Left renal pelvis (tissue), 4 donors: ENCODE measurements around the gene CELF4. TPM values are rescaled to one million over a fixed set of nuclear protein-coding genes. Genes with fewer than 3 reads are reported as not detected.

Source experiments
- DNase-seq, 4 donors: peaks; one replicate each; pipeline ENCODE4 v3.0.0-alpha.2; 2013; ENCODE audit warnings: low read depth in 4 of 4, low spot score in 3 of 4
- polyA plus RNA-seq, 4 donors: library from polyadenylated mRNA; unstranded; fragments of 120-200 nt; gene quantifications; one replicate each; pipeline ENCODE4 v1.2.1, GENCODE V29; 2013; ENCODE audit not compliant: insufficient read length in 4 of 4

CELF4 gene
- polyA plus RNA-seq, 4 donors = 1.6 to 3.1 (median 2.4) TPM

DNA sequence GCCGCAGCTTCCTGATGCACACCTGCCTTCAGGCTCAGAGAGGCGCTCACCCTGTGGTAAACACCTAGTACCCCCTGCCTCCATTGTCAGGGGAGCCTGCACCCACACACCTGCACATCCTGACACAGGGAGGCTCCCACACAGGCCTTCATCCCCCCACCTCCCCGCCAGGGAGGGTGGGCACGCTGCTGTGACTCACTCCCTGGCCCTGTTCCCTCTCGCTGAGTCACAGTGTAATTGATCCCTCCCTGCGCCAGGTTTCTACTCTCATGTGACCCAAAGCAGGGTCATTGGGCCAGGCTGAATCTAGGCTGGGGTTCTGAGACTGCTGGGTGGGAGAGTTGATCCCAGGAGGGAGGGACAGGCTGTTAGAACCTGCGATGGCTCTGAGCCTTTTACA lies 8.5 kb upstream of the CELF4 start:
- no peak for DNase-seq

DNA sequence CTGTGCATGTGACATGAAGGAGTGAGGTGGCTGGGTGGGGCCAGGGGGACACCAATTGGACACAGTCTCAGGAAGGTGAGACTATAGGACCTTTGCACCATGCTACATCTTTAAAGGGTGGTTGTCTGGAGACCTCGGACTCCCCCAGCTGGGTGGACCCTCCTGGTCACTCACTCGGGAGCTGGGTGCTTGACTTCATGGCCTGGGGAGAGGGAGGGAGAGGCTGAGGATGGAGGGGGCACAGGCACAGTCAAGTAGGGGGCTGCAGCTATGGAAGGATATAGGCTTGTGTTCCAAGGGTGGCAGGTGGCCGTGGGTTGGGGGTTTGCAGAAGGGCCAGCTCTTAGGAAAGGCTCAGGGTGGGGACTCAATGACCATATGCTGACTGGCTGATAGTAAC lies 7.1 kb upstream of the CELF4 start:
- DNase-seq = no peak

DNA sequence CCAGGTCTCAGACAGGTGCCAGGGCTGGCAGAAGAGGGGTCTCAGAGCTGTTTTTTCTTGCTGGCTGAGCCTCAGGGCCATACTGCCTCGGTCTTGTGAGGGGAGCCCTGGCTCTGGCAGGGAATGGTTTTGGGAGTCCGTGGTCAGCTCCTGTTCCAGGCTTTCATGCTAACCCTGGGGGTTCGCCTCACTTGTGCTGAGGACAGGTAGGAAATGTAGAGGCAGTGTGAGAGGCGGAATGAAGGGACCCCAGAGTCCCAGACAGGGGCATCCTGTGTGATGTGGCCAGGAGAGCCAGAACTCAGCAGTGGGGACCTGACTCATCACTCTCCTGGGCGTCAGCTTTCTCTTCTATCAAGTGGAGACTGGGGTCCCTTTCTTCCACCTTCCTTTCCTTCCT lies 5.7 kb upstream of the CELF4 start:
- no peak for DNase-seq

DNA sequence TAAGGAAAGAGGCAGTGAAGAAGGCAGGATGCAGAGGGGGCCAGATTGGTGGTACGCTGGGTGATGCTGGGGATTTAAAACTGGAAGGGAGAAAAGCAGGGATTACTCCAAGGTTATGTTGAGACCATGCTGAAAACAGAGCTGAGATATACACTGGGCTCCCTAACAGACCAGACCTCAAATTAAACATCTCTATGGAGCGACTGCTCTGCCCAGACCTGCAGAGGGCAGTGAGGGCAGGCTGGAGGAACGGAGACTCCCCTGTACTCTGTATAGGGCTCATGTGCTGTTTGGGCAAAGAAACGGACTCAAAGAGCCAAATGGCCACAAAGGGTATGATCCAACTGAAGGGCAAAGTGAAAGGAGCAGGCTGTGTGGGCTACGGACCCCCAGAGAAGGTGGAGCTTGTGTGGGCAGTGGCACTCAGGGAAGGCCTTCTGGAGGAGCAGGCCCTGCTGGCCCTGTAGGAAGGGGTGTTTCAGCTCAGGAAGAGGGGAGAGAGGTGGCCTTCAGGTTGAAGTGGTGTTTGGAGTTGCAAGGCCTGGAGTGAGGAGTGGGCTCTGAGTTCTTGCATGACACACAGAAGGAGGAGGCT lies 4.8 kb upstream of the CELF4 start:
- DNase-seq = no peak

DNA sequence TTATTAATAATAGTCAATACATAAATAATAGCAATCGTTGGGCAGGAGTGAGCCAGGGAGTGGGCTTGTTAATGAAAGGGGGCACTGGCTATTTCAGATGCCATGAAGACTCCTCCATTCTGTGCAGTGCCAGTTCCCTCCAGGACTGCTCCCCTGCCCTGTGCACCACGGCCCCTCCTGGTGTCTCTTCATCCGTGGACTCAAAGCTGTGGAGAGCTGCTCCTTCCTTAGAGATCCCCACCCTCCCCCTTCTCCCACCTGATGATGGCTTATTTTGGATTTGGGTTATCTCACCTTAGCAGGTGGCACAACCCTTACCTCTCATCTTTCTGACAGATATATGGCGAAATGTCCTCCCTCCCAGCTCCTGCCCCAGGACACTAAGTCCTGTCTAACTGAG lies 3.1 kb upstream of the CELF4 start:
- no peak for DNase-seq

DNA sequence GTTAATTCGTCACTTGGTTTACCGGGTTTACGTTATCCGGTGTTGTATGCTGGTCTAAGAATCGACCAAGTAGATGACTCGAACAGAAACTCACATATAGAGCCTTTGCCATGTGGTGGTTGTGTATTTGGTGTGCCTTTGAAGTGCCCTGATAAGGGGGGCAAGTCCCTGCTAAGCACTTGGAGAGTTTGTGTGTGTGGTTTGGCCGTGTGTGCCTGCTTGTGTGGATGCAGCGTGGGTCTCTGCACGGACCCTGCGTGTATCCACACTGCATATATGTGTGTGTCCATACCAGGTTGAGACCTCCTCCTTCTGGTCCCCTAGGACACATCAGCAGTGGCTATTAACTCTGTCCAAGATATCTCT lies 2.4 kb upstream of the CELF4 start:
- no peak for DNase-seq

DNA sequence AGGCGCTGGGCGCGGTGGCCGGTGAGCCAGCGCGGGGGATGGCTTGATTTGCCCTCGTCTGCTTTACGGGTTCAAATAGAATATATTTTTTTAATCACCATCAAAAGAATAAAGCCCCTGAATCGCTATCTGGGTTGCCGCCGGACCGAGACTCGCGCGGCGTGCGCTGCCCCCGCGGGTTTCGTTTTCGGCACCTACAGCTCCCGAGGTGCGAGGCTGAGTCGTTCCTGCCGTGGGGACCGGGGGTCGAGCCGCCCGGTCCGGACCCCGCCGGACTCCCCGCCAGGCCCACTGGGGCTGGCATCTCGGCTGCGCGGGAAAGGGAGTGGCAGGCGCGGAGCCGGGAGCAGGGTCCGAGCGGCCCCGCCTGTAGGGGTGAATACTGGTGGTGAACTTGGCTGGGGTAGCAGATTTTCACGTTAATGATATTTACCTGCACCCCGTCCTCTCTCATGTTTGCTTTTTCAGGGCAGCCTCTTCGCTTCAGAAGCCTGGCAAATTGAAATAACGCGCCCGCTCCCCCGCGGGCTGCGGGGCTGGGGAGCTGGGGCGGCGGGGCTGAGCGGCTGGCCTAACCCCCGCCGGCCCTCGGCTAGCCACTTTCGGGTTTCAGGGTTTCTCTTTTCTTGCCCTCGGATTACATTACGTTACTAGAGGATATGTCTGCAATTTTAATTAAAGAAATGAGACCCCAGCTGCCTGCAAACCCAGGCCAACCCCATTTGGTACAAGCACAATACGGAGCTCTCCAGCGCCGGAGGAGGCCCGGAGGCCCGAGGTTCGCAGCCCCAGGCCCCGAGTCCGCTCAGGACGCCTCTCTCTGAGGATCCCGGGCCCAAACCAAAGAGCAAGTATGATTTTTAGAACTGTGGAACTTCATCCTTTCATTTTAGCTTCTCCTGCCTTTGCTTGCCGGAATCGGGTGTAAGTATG lies 1.7 kb upstream of the CELF4 start:
- DNase-seq = no peak

DNA sequence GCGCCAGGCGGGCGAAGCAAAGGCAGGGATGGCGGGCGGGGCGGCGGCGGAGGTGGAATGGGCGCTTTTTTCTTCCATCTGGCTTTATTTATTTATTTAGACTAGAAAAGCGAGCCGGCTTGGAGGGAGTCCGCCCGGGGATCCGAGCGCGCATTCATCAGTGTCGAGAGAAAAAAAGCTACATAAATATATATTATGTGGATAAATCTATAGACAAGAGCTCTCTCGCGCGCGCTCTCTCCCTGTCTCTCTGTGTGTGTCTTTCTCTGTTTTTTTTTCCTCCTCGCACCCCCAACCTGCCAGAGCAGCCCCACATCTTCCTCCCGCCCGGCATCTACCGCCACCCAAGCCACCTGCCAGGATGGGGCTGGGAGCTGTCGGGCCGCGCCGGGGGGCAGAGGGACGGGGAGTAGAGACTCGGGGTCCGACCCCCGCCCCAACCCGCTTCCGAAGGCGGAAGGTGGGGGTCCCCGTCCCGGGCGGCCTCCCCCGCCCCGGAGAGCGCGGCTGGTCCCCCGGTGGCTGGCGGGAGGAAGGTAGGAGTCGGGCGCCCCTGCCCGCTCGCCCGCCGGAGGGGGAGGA lies 972 bp upstream of the CELF4 start:
- DNase-seq = no peak

DNA sequence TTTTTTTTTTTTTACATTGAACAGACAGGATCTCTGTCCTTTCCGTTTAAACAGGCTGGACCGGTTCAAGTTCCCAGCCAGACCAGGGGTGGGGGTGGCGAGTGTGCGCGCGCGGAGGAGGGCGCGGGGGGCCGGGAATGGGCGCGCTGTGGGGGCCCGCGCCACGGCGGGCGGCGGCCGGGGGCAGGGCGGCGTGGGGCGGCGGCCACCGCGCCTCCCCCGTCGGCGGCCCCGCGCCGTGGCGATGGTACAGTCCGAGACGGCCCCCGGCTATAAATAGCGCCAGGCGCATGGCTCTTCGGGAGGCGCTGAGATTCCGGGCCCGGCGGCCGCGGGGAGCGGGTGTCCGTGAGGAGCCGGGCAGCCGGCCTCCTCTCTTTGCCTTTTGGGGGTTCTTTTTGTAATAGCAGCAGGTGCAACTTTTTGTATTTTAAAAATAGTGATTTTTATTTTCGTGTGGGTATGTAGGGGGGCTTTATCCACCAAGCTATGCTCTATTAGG lies 430 bp upstream of the CELF4 start:
- DNase-seq = no peak

DNA sequence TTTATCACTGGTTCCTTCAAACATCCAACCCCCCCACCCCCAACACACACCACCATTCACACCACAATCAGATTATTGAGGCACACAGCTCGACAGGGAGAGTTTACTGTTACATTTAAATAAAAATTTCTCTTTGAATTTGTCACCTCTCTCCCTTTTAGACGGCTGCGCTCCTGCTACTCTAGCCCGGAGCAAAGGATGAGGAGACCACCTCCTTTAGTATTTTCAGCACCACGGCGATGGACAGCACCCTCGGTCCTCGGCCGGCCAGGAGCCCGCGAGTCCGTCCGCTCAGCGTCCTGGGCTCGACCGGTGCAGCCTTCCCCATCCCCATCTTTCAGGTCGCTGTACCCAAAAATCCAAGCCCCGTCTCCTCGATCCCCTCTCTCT lies 892 bp downstream of the CELF4 start:
- DNase-seq = peak in 3 of 4 donors; percentile 70 to 75 (median 73)

DNA sequence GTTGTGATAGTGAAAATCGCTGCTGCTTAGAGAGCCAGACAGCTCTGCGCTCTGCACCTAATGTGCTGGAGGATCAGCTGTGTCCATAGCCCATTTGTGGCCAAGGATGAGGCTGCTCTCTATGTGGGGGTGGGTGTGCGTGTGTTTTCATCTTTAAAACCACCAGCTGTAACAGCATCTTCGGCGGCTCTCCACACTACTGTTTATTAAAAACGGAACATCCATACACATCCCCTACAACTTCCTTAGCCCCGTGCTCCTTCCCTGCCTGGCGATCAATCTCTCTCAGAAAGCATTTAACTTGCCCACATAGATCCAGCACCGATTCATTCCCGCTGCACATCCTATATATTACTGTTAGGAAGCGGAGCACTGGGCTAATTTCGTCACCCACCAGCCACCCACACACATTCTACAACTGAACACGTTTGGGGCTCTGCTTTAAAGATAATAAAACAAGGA lies 1.6 kb downstream of the CELF4 start:
- DNase-seq = no peak

DNA sequence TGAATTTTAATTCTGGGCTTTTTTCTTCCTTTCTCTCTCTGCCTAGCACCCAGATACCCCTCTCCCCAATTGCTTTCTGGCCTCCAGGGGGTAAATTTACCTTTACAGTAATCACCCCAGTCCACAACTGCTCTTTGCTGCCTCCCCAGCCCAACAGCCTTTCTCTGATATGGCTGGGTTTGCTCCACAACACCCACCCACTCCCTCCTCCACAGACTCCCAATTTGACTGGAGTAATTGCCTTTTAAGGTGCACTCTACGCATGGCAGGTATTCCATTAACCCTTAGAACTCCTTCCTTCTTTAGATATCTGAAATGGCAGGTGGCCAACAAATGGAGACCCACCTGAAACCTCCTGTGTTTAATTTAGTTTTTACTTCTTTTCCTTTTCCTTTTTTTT lies 3.6 kb downstream of the CELF4 start:
- DNase-seq = no peak

DNA sequence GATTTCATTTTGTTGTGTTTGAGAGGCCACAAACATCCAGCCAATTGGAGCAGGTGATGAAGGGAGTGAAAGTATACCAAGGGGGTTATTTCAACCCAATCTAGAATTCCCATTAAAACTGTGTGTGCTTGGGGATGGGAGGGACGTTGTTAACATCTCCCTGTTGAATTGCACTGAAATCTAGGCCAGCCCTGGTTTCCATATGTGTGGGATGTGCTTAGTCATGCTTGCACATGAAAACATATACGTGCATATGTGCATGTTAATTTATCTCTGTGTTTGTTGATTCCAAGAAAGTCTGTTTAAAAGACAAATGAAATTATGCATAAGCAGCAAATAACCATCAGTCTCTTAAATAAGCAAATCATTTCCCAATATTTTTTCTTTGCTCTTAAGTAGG lies 5.6 kb downstream of the CELF4 start:
- DNase-seq = no peak

DNA sequence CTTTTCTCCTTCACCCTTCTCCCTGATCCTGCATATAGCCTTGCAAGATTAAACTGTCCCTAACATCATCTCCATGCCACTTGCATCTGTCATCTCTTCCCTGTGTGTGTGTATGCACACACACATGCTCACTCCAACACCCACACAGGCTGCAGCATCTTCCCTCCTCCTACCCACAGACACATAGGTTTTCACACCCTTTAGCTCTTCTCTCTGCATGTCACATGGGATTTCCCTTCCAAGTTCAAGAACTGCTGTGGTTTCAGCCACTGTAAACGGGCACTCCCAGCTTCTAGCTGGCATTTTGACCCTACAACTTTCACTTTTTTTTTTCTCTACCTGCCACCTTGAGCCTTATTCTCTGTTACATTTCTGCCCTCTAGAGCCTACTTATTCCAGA lies 6.4 kb downstream of the CELF4 start:
- DNase-seq = no peak

DNA sequence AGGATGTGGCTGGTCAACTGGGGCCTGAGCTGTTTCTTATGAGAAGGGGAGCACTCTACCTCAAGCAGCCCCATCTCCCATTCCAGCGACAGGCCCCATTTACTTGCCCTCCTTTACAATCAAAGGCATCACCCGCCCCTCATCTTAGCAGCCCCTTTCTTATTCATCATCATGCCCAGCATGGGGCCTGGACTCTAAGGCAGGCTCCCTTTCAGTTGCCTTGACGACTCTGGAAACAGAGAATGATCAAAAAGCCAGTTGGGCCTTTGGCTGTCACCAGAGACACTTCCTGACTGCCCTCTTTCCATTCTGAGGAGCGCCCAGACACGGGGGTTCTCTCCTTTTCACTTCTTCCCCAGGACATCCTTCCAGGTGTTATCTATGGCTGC lies 11.2 kb downstream of the CELF4 start:
- DNase-seq = no peak

DNA sequence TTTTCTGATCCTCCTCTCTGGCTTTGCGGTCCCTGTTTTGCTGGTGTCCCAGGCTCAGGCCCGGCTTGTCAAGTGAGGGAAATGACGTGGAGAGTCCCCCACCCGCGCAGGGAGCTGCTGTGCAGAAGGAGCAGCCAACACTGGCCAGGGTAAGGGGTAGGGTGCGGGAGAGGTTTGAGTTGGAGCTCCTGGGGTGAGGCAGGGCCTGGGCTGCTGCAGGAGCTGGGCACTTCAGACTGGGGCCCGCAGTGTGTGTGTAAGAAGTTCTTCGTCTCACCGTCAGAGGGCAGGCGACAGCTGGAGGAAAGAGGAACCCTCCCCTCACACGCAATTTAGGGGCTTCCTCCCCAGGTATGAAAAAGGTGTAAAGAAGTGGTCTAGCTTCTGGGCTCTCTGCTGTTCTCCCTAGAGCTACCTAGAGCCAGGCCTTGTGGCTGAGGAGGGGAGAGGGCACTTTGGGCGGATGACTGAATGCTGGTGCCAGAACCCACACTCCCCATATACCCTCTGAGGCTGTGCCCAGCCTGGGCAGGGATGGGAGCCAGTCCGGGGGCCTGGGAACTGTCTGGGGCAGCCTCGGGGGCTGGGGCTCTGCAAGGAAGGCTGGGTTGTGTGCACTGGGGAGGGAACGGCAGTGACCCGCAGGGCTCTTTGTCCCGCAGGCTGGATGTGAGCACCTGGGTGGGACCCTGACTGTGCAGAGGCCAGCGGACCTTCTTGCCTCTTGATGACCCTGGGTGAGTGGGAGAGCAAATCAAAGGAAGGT lies 11.8 kb downstream of the CELF4 start:
- DNase-seq = no peak

DNA sequence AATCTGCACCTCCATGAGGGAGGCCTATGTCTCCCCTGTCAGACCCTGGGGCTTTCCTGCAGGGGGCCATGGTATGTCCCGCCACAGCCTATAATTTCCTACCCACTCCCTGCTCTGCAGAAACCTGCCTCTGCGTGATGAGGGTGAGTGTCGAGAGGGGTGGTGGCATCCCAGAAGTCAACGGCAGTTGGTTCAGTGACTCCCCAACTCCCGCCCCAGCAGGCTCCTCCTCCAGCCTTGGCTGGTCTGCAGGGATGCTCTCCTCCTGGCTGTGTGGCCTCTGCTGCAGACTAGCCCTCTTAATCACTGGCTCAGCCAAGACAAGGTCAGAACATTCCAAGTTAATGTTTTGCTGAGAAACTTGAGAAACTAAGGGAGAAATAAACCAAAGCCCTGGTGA lies 13.3 kb downstream of the CELF4 start:
- no peak for DNase-seq

DNA sequence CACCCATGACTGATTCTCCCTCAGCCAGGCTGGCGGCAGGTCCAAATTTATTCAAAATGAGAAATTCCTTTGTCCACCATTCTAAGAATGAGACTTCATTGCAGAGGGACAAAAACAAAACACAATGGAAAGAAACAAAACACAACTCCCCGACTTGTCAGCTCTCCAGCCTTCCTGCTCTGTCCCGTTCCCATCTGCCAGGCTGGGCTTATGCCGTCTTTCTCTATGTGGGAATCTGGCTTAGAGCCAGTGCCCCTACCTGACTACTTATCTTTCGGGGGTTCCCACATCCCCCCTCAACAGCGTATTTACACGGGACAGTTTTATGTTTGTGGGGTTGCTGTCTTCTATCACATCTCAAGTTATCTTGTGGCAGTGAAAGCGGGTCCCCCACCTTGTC lies 13.8 kb downstream of the CELF4 start:
- DNase-seq = no peak

DNA sequence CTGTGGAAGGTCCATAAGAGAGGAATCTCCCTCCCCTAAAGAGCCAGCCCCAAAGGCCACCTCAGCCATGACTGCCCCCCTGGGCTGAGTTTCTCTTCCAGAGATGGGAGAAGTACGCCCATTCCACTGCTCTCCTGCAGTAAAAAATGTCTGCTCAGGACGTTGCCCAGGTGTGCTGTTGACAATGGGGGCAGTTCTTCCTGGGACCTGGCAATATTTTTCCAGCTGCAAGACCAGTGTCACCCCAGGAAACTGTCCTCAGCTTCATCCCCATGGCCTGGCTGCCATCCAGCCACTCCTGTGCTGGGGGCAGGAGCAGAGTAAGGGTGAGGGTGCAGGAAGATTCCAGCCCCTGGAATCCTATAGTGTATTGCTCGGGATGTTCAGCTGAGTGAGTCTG lies 14.3 kb downstream of the CELF4 start:
- DNase-seq = no peak

DNA sequence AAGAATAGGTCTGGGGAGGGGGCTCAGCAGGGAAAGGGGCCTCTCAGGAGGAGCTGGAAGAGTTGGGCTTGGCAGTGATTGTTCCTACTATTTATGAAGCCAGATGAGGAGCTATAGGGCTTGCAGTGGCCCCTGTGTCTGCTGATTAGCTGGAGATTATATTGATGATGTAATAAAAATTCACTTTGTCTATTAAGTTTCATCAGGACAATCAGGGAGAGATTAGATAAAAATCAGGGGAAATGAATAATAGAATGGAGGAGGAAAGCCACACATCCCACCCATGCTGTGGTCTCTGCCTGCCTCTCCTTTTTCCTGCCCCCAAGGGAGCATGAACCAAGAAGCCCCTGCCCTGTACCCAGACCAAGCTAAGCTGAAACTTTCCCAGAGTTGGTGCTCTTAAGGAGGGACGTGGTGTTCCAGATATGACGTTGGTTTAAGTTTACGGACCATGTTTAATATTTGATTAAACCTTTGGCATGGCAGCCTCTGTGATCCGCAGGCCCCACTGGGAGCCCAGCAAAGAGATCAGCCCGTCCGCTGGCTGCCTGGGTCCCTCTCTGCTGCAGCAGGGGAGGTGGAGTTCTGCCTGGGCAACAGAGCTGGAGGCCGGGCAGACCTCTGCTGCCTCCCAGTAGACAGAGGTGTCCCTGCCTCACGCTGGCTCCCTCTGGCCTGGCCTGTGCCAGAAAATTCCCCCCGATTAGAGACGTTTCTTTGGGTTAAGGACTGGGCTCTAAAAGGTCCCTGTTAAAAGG lies 15.3 kb downstream of the CELF4 start:
- DNase-seq = no peak
